GM19035 (cell line): ENCODE data around the gene TTC39C.
A peak's percentile ranks its signal among the peaks of the same experiment; 100 is the strongest.

Experiments used
- ATAC-seq: cut with Tn5 transposase; IDR thresholded peaks from one replicate; pipeline ENCODE4 v1.9.1; 2021; ENCODE audit not compliant: unreplicated experiment

The TTC39C gene

GRCh38 chr18:24076950-24077349, 62.4 kb downstream of the TTC39C start:
- no peak for ATAC-seq

DNA sequence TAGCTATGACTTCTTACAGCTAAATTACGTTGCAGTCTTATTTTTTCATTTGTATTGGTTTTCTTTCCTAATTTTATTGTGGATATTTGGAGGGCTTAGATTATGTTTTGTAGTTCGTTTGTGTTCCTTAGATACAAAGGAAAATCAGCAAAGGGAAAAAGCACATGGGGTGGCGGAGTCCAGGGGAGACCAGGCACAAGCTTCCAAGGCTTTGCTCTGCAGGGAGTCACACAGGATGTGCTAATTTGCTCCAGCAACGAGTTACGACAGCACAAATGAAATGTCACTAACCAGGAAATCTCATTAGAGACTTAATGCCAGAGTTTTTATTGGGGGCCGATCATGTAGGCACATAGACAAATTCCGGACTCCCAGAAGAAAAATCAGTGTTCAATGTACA, 63.8 kb downstream of the TTC39C start:
- ATAC-seq, result no peak

GRCh38 chr18:24080861-24081260, 66.3 kb downstream of the TTC39C start:
- no peak for ATAC-seq

DNA sequence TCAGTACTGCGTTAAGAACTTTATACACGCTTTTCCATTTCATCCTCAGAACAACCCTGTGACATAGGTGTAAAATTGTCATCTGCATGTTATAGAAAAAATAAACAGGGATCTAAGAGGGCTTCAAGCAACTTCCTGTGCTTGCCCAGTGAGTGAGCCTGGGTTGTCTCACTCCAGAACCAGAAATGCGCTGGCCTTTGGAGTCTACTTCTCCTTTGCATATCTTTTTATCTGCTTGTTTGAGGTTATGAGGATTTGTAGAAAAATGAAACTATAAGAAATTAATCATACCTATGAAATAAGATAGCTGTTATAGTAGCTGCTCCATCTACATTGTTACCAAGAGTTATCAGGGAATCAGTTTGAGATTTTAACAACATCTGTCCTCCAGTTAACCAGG, 69.0 kb downstream of the TTC39C start:
- no peak for ATAC-seq

DNA sequence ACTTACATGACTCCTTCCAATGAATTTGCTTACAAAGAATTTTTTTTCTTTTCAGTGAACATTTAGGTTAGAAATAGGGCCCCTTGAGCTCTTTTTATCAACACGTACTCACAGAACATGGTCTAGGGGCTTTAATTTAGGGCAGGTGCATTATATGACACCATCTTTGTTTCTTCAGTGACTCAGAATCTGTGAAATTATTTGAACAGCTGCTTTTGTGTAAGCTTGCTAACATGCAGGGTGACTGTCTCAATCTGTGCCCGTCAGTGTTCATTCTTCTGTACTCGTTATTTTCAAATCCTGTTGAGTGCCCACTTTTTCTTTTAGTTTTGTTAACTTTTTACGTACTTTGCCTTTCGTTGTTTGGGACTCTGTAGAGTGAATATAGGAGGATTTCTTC, 71.5 kb downstream of the TTC39C start:
- no peak for ATAC-seq

DNA sequence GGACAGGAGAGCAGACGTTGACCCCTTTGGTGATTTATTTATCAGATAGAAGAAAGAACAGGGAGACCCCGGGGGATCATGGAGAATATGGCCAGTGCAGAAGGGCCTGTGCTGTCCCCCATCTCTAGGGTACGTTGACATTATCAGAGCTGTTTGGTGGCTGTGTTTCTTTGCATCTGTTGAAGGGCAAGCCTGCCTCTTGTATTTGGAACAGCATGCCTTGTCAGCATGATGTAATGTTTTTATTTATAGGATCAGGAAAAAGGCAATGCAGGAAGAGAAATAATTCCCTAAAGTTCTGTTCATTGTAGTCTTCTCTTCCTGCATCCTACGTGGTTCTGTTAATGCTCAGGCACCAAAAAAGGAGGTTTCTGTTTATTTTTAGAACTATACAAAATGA, 74.5 kb downstream of the TTC39C start:
- ATAC-seq, result no peak

GRCh38 chr18:24089515-24090337, 75.2 kb downstream of the TTC39C start:
- no peak for ATAC-seq

DNA sequence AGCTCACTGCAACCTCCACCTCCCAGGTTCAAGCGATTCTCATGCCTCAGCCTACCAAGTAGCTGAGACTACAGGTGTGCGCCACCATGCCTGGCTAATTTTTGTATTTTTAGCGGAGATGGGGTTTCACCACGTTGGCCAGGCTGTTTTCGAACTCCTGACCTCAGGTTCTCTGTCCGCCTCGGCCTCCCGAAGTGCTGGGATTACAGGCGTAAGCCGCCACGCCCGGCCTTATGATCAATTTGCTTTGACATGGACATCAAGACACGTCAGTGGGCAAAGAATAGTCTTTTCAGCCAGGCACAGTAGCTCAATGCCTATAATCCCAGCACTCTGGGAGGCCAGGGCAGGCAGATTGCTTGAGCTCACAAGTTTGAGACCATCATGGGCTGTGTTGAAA, 76.3 kb downstream of the TTC39C start:
- no peak for ATAC-seq

DNA sequence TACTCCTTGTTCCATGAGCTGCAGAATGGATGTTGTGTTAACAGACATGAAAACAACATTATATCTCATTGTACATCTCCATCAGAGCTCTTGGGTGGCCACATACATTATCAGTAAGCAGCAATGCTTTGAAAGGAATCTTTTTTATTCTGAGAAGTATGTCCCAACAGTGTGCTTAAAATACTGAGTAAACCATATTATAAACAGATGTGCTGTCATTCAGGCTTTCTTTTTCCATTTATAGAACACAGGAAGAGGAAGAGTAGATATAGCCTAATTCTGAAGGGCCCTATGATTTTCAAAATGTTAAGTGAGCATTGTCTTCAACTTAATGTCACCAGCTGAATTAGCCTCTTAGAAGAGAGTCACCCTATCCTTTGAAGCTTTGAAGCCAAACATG, 80.0 kb downstream of the TTC39C start:
- no peak for ATAC-seq

DNA sequence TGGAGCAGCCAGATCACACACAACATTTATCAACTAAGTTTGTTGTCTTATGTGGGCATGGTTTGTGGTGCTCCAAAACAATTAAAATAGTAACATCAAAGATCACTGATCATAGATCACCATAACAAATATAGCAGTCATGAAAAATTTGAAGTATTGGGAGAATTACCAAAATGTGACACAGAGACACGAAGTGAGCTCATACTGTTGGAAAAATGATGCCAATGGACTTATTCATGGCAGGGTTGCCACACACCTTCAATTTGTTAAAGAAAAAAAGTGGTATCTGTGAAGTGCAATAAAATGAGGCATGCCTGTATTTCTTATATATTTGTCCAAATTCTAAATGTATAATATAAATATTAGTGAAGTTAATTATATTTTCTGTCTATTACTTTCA, 81.4 kb downstream of the TTC39C start:
- ATAC-seq, result no peak

- no peak for ATAC-seq
Observed at GRCh38 chr18:24103320-24104021, 88.9 kb downstream of the TTC39C start.

GRCh38 chr18:24104486-24104885, 89.9 kb downstream of the TTC39C start:
- no peak for ATAC-seq

- no peak for ATAC-seq
Observed at GRCh38 chr18:24108641-24109040, 94.1 kb downstream of the TTC39C start.

- no peak for ATAC-seq
Observed at GRCh38 chr18:24111936-24112335, 97.4 kb downstream of the TTC39C start.

- ATAC-seq, result no peak
Observed at GRCh38 chr18:24112464-24112863, 97.9 kb downstream of the TTC39C start.

DNA sequence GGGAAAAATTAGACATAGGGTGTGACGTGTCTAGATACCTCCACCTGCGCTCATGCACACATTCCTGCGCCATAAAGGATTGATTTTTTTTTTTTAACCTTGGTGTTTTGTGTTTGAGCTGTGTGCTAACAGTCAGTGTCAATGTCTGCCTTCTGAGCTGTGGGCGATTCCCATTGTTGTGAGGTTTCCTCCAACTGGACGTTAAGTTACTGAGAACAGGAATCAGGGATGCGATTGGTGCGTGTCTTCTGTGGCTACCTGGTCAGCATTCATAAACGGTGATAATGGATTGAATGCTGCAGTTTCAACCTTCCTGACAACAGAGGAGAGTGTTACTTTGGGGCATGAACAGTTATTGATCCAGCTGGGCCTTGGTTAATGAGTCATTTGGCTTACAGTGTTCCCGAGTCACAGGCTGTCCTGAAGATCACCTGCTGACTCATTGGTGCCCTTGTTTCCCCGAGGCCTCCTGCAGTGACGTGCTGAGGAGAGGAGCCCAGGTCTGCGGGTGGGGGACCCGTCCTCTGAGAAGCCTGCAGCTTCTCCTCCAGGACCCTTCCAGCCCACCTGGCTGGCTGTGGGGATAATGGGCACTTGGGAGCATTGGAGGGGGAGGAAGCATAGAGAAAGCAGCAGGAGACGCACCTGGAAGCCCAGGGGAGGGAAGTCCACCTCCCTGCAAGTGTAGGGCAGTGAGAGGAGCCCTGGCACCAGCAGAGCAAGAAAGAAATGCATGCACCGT, 98.5 kb downstream of the TTC39C start:
- ATAC-seq, result no peak

- ATAC-seq, result no peak
Observed at GRCh38 chr18:24114924-24115549, 100.5 kb downstream of the TTC39C start.

DNA sequence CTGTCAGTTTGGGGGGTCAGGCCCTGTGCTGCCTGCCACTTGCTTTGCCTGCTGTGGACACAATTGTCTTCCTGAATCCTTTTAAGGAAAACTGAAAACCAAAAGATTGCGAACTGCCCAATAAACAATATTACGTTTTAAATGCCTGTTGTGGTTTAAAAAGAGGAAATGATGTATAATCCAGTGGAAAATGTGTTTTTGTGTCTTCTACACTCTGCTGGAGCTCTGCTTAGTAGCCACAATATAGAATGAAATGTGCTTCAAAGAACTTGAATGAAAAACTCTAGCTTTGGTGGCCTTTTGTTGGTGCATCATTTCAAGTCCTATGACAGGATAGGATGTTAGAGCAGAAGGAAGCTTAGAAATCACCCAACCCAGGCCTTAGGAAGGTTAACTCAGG, 101.1 kb downstream of the TTC39C start:
- no peak for ATAC-seq

DNA sequence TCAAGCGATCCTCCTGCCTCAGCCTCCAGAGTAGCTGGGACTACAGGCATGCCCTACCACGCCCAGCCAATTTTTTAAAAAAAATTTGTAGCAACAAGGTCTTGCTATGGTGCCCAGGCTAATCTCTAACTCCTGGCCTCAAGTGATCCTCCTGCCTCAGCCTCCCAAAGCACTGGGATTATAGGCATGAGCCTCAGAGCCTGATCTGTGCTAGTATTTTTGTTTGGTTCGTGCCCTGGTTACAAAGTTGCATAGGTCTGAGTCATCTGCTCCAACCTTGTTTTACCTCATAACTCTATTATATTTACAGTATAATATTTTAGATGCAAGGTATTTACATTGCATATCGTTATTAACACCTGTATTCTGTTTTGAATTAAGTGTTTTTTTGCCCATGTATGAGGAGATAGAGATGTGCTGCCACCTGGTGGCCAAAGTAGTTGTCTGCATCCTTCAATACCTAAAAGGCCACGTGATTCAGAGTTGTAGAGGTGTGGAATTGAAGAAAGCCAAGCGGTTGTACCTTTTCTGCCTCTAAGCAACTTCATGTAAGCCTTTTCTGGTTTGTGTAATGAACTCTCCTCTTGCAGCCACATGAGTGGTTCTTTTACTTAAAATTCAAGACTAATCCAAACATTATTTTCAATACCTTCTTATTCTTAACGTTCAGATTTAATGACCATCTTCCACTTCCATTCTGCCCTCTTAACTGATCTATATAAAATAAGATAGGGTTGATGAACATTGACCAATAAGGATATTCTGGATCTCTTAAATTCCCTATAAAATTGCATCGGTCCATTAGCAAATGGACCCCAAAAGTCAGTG, 104.4 kb downstream of the TTC39C start:
- peak; percentile 82 for ATAC-seq

GRCh38 chr18:24120676-24121075, 106.1 kb downstream of the TTC39C start:
- no peak for ATAC-seq

- ATAC-seq, result no peak
Observed at GRCh38 chr18:24121625-24122024, 107.1 kb downstream of the TTC39C start.
